HEK293 (cell line): ENCODE data around the gene SMARCB1.

ENCODE experiments used
- CTCF ChIA-PET: fragments of 350-600 bp; formaldehyde crosslinking; extraction: SDS; loops from one replicate; lab custom pipeline; 2021; ENCODE audit warnings: antibody characterized with exemption; lab: Yijun Ruan, JAX
- POLR2A ChIA-PET: fragments of 300-600 bp; formaldehyde crosslinking; extraction: SDS; loops from one replicate; lab custom pipeline; 2020; ENCODE audit warnings: antibody characterized with exemption, inconsistent platforms; lab: Yijun Ruan, JAX
- H3K27ac ChIP-seq: fragments of 200-500 bp; sonication (Bioruptor generic); 2 replicates; pipeline ENCODE4 v1.5.1; 2014; ENCODE audit warnings: low read depth, low read length, control low read depth, inconsistent platforms; ENCODE audit errors: extremely low read depth
- H3K36me3 ChIP-seq, 2 experiments: fragments of 200-500 bp in 1 of 2; sonication (Bioruptor generic) in 1 of 2; 1 replicate in 1 of 2; 2 replicates in 1 of 2; pipeline ENCODE4 v1.5.1; 2014 to 2017; ENCODE audit warnings: inconsistent platforms in 2 of 2, low read length in 2 of 2; ENCODE audit not compliant: control insufficient read depth in 2 of 2, insufficient read depth in 1 of 2
- H3K4me1 ChIP-seq: fragments of 200-500 bp; sonication (Bioruptor generic); 2 replicates; pipeline ENCODE4 v1.5.1; 2014; ENCODE audit warnings: mild to moderate bottlenecking, low read length, inconsistent platforms; ENCODE audit not compliant: control insufficient read depth, insufficient read depth
- H3K4me3 ChIP-seq: 2 replicates; pipeline ENCODE4 v1.5.1; 2011; ENCODE audit warnings: low read depth, mild to moderate bottlenecking, control low read depth, low read length, moderate library complexity
- H3K9me3 ChIP-seq: fragments of 200-500 bp; sonication (Bioruptor generic); 2 replicates; pipeline ENCODE4 v1.5.1; 2014; ENCODE audit warnings: low read depth, low read length, inconsistent platforms; ENCODE audit not compliant: control insufficient read depth, insufficient read depth
- HIC1 ChIP-seq: fragments of 450-650 bp; formaldehyde crosslinking; IDR thresholded peaks from 2 replicates; pipeline ENCODE4 v1.5.1; 2016; ENCODE audit warnings: missing biosample characterization, missing genetic modification characterization
- KLF1 ChIP-seq: fragments of 450-650 bp; formaldehyde crosslinking; IDR thresholded peaks from 2 replicates; pipeline ENCODE4 v1.5.1; 2016; ENCODE audit warnings: missing biosample characterization, missing genetic modification characterization
- MYNN ChIP-seq: fragments of 450-650 bp; formaldehyde crosslinking; IDR thresholded peaks from 2 replicates; pipeline ENCODE4 v1.5.1; 2016; ENCODE audit warnings: missing biosample characterization, missing genetic modification characterization, borderline replicate concordance
- PATZ1 ChIP-seq: fragments of 450-650 bp; formaldehyde crosslinking; IDR thresholded peaks from 2 replicates; pipeline ENCODE4 v1.5.1; 2016; ENCODE audit warnings: missing biosample characterization, missing genetic modification characterization
- SP3 ChIP-seq: fragments of 450-650 bp; formaldehyde crosslinking; IDR thresholded peaks from 2 replicates; pipeline ENCODE4 v1.5.1; 2016; ENCODE audit warnings: missing biosample characterization, missing genetic modification characterization
- SP7 ChIP-seq: fragments of 450-650 bp; formaldehyde crosslinking; IDR thresholded peaks from 2 replicates; pipeline ENCODE4 v1.5.1; 2016; ENCODE audit warnings: missing biosample characterization, missing genetic modification characterization
- TCF7L2 ChIP-seq: IDR thresholded peaks from 2 replicates; pipeline ENCODE4 v1.6.1; 2011; ENCODE audit warnings: low read depth, mild to moderate bottlenecking, inconsistent platforms, low read length, moderate library complexity, borderline replicate concordance
- ZNF184 ChIP-seq: fragments of 450-650 bp; IDR thresholded peaks from 2 replicates; pipeline ENCODE4 v1.5.1; 2018; ENCODE audit warnings: missing biosample characterization, mild to moderate bottlenecking, missing genetic modification characterization
- ZNF24 ChIP-seq: fragments of 450-650 bp; formaldehyde crosslinking; IDR thresholded peaks from 2 replicates; pipeline ENCODE4 v1.5.1; 2016; ENCODE audit warnings: missing biosample characterization, missing genetic modification characterization
- ZNF324 ChIP-seq: fragments of 450-650 bp; formaldehyde crosslinking; IDR thresholded peaks from 2 replicates; pipeline ENCODE4 v1.5.1; 2016; ENCODE audit warnings: missing biosample characterization, missing genetic modification characterization
- ZNF341 ChIP-seq: fragments of 450-650 bp; formaldehyde crosslinking; IDR thresholded peaks from 2 replicates; pipeline ENCODE4; 2016; ENCODE audit warnings: low read depth, missing biosample characterization, missing genetic modification characterization
- ZNF514 ChIP-seq: fragments of 450-650 bp; formaldehyde crosslinking; IDR thresholded peaks from 2 replicates; pipeline ENCODE4 v1.5.1; 2016; ENCODE audit warnings: missing biosample characterization, missing genetic modification characterization
- ZNF530 ChIP-seq: fragments of 450-650 bp; formaldehyde crosslinking; IDR thresholded peaks from 2 replicates; pipeline ENCODE4 v1.5.1; 2016; ENCODE audit warnings: low read depth, missing biosample characterization, missing genetic modification characterization
- ZNF596 ChIP-seq: fragments of 450-650 bp; IDR thresholded peaks from 2 replicates; pipeline ENCODE4 v1.5.0; 2018; ENCODE audit warnings: missing biosample characterization, mild to moderate bottlenecking, missing genetic modification characterization, moderate library complexity
- ZNF610 ChIP-seq: fragments of 450-650 bp; formaldehyde crosslinking; IDR thresholded peaks from 2 replicates; pipeline ENCODE4 v1.5.1; 2016; ENCODE audit warnings: missing biosample characterization, missing genetic modification characterization, borderline replicate concordance
- ZNF629 ChIP-seq: fragments of 450-650 bp; formaldehyde crosslinking; IDR thresholded peaks from 2 replicates; pipeline ENCODE4 v1.5.1; 2017; ENCODE audit warnings: missing biosample characterization, missing genetic modification characterization
- ZNF692 ChIP-seq: fragments of 450-650 bp; formaldehyde crosslinking; IDR thresholded peaks from 2 replicates; pipeline ENCODE4 v1.5.1; 2016; ENCODE audit warnings: missing biosample characterization, missing genetic modification characterization
- ZNF791 ChIP-seq: fragments of 450-650 bp; formaldehyde crosslinking; IDR thresholded peaks from 2 replicates; pipeline ENCODE4 v1.5.1; 2016; ENCODE audit warnings: missing biosample characterization, missing genetic modification characterization
- TF ChIP-seq, protein P1 (sequence below): sonication (generic); formaldehyde crosslinking; IDR thresholded peaks from 2 replicates; pipeline ENCODE4 v1.8.1; 2022; ENCODE audit warnings: mild to moderate bottlenecking, moderate library complexity, missing genetic modification reagents
- TF ChIP-seq, protein P2 (sequence below): fragments of 450-650 bp; formaldehyde crosslinking; IDR thresholded peaks from 2 replicates; pipeline ENCODE4 v1.5.1; 2017; ENCODE audit warnings: missing biosample characterization, missing genetic modification characterization
- TF ChIP-seq, protein P3 (sequence below): fragments of 450-650 bp; IDR thresholded peaks from 2 replicates; pipeline ENCODE4 v1.5.1; 2018; ENCODE audit warnings: missing biosample characterization, missing genetic modification characterization

The SMARCB1 gene

GRCh38 chr22:23791738-23792645 is 5.2 kb downstream of the SMARCB1 start (continued):
- TF ChIP-seq, protein P1, sequence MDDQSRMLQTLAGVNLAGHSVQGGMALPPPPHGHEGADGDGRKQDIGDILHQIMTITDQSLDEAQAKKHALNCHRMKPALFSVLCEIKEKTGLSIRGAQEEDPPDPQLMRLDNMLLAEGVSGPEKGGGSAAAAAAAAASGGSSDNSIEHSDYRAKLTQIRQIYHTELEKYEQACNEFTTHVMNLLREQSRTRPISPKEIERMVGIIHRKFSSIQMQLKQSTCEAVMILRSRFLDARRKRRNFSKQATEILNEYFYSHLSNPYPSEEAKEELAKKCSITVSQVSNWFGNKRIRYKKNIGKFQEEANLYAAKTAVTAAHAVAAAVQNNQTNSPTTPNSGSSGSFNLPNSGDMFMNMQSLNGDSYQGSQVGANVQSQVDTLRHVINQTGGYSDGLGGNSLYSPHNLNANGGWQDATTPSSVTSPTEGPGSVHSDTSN (CRISPR knock-in tag) = no peak
- TF ChIP-seq ZNF629 (tag by site-specific recombination) = no peak
- TF ChIP-seq ZNF692 (tag by site-specific recombination) = no peak
- TF ChIP-seq ZNF514 (tag by site-specific recombination) = no peak
- TF ChIP-seq ZNF324 (tag by site-specific recombination) = no peak
- TF ChIP-seq, all 188 proteins: peak for 0

DNA sequence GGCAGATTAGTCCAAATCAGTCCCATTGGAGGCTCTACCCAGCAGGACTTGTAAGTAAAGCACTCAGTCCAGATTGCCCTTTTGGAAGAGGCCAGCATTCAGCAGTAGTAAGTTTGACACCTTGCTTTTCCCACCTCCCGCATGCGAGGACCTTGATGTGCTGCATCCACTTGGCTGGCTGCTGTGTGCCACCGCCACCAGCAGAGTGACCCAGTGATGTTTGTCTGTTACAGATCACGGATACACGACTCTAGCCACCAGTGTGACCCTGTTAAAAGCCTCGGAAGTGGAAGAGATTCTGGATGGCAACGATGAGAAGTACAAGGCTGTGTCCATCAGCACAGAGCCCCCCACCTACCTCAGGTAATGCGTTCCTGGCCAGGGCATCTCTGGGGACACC is 6.6 kb downstream of the SMARCB1 start:
- Histone ChIP-seq H3K36me3 (peaks cover 59 to 71% of the 10 kb centered on the region in 2 experiments), H3K9me3 (no peaks in the 10 kb centered on the region), H3K27ac (no peak overlapping the region), H3K4me3 (no peak overlapping the region), H3K4me1 (peaks cover 4% of the 10 kb centered on the region)
- ChIA-PET CTCF (interaction anchor here (0.6 to 1.2 kb wide), 2 partner anchors 18 to 20 kb away, joined by 4 to 6 read pairs; no protein-coding TSS in a partner anchor), POLR2A (no interaction called here)
- no peak for TF ChIP-seq ZNF24 (tag by site-specific recombination)
- TF ChIP-seq HIC1 (tag by site-specific recombination) = no peak
- no peak for TF ChIP-seq MYNN (tag by site-specific recombination)
- no peak for TF ChIP-seq PATZ1 (tag by site-specific recombination)
- TF ChIP-seq, protein P1 (CRISPR knock-in tag) = no peak
- TF ChIP-seq ZNF596 (tag by site-specific recombination) = no peak
- TF ChIP-seq, protein P2, sequence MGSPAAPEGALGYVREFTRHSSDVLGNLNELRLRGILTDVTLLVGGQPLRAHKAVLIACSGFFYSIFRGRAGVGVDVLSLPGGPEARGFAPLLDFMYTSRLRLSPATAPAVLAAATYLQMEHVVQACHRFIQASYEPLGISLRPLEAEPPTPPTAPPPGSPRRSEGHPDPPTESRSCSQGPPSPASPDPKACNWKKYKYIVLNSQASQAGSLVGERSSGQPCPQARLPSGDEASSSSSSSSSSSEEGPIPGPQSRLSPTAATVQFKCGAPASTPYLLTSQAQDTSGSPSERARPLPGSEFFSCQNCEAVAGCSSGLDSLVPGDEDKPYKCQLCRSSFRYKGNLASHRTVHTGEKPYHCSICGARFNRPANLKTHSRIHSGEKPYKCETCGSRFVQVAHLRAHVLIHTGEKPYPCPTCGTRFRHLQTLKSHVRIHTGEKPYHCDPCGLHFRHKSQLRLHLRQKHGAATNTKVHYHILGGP = no peak
- TF ChIP-seq KLF1 (tag by site-specific recombination) = no peak
- no peak for TF ChIP-seq ZNF184 (tag by site-specific recombination)
- TF ChIP-seq TCF7L2 = no peak
- no peak for TF ChIP-seq SP7
- no peak for TF ChIP-seq ZNF610 (tag by site-specific recombination)
- no peak for TF ChIP-seq SP3 (tag by site-specific recombination)
- TF ChIP-seq ZNF791 (tag by site-specific recombination) = no peak
- no peak for TF ChIP-seq ZNF530 (tag by site-specific recombination)
- TF ChIP-seq ZNF341 (tag by site-specific recombination) = no peak
- TF ChIP-seq, protein P3, sequence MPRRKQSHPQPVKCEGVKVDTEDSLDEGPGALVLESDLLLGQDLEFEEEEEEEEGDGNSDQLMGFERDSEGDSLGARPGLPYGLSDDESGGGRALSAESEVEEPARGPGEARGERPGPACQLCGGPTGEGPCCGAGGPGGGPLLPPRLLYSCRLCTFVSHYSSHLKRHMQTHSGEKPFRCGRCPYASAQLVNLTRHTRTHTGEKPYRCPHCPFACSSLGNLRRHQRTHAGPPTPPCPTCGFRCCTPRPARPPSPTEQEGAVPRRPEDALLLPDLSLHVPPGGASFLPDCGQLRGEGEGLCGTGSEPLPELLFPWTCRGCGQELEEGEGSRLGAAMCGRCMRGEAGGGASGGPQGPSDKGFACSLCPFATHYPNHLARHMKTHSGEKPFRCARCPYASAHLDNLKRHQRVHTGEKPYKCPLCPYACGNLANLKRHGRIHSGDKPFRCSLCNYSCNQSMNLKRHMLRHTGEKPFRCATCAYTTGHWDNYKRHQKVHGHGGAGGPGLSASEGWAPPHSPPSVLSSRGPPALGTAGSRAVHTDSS (tag by site-specific recombination) = no peak
